Islet precursor cell (in vitro differentiated cells): ENCODE results near the gene BPHL.
A peak's percentile ranks its signal among the peaks of the same experiment; 100 is the strongest.
"Not testable (repeated sequence)": the region's sequence is repeated elsewhere in the genome, so short reads cannot be mapped to it uniquely, and the experiment has no call there.

Experiments
- DNase-seq: peaks from one replicate; pipeline ENCODE4 v3.0.0-alpha.2; 2018

The BPHL gene

DNA sequence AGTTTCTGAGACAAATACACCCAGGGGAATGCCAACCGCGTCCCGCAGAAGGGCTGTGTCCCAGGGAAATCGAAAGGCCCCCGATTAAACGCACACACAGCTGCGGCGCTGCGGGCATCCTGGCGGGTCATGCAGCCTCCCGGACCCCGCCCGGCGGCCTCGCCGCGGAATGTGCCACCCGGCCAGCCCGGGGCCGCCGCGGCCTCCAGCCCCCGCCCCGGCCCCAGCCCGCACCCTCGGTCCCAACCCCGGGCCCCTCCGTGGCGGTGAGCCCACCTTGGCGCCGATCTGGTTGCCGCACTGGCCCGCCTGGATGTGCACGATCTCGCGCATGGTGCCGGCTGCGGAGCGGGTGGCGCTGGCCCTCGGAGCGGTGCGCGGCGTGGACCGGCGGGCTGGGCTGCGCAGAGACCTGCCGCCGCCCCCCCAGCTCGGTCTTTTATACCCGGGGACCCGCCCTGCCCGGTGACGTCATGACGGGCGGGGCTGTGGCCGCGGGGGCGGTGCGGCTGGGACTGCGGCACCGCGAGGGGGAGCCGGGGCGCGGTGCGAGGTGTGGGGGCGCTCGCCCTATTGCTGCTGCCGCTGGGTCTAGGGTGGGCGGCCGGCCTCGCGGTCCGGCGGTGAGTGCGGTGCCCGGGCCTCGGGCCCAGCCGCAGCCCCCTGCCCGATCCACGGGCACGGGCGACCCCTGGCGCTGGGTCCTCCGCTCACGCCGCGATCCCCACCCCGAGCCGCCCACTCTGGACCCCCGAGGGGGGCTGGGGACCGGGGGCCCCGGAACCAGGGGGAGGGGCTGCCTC lies 38.8 kb downstream of the BPHL start, which contains the start of gene TUBB2A:
Gene TUBB2A, minus strand, starts transcription at position 414 of the 803 bp plus-strand sequence. Its CDS starts 81 bp downstream, at position 333.
- peak; percentile 86 for DNase-seq

DNA sequence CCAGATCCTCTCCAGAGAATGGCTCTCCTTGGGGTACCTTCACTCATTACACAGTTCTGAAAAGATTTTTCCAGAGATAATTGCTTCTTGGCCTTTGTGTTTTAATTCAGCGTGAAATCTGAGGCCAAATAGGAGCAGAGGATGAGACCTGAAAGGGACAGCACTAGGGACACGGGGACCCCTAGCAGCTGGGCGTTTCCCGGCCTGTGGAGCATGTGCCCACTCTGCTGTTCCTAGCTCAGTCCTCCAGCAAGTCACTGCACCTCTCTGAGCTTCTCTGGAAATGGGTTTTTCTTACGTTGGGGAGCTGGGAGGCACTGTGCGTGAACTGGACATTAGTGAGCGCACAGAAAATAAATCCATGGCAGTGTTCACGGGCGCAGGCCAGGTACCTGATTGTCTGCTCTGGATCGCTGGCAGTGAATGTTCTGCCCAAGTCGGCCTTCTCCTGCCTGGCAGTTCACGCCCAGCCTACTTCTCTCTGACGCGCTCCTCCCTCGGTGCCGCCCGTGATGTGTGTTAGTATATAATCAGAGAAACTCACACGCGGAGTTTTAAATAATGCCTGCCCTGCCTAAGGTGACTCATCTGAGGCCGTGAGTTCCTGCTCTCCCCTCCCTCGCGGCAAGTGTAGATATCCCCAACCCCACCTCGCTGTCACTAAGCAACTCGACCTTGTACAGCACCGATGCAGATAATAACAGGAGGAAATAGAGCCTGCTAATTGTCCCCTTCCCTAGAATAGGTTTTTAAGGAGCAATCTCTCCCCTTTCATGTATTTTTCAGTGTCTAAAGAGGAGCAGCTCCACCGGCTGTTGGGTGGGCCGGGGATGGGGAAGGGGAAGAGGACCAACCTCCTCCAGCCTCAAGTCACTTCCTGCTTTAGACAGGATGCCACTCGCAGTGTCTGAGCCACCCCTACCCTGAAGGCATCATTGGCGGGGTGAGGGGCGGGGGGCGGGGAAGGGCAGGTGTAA lies 41.6 kb downstream of the BPHL start:
- DNase-seq, result peak; percentile 90

DNA sequence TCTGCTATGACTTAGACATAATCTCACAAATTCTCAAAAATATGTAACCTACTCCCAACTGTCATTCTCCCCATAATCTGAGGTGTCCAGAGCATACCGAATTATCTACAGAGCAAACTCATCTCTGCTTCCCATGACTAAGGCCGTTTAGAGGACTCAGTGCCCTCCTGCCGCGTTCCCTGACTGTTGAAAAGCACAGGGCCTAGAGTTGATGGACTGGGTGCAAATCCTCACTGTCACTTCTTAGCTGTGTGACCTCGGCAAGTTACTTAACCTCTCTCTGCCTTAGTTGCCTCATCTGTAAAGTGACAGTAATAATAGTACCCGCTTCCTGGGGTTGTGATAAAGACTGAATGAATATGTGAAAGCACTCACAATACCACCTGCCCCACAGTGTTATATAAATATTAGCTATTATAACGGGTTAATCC lies 43.6 kb downstream of the BPHL start:
- DNase-seq, result no peak

DNA sequence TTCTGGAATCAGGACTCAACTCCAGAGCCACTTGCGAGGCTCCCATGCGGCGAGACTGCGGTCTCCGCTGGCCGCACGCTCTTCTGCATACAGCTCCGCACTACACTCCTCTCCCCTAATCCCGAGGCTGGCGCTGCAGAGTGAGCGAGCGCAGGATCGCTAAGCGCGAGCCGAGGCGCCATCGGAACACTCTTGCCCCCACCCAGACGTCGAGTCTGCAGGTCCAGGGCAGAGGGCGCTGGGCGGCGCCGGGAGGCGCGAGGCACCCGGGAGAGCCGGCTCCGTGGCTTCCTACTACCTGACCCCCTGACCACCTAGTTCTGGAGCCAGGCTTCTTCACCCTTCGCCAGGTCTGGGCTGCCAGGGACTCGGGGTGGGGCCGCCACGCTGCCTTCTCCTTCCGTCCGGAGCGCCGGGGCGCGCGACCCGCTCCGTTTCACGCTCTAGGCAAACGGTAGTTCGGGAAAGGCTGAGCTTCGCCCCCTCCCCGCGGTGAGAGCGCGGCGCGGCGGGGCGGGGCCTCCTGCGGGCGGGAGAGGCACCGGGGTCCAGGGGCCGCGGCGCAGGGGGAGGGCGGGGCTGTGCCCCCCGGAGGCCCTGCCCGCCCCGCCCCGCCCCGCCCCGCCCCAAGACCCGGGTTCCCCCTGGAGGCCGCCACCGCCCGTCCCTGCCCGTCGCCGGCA lies 44.2 kb downstream of the BPHL start:
- DNase-seq, result peak; percentile 93

DNA sequence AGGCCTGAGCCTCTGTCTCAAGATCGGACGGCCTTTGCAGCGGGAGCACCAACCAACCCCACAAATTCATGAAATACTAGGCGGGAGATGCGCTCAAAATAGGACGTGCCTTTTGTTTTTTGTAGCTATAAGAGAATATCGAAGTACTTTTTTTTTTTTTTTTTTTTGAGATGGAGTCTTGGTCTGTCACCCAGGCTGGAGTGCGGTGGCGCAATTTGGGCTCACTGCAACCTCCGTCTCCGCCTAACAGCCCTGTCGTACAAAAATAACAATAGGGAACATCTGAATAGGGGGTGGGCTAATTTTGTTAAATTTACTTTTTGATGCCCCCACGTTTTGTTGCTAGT lies 44.7 kb downstream of the BPHL start:
- no peak for DNase-seq

DNA sequence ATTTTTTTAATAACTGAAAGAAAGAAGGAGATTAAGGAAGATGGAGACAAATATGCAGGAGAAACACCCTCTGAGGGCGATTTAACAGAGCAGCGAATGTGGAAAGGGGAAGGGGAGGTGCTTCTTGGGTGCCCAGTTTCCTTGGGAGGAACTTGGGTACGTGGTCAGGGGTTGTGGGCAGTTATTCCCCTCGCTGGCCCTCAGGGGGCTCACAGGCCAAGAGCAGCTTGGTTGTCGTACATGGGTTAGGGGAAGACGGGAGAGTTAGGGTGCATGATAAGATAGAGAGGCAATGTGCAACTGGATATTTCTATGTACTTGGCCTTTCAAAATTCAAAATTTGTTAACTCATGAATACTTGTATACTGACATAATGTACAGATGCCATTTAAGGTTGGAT lies 45.9 kb downstream of the BPHL start:
- DNase-seq, result no peak

DNA sequence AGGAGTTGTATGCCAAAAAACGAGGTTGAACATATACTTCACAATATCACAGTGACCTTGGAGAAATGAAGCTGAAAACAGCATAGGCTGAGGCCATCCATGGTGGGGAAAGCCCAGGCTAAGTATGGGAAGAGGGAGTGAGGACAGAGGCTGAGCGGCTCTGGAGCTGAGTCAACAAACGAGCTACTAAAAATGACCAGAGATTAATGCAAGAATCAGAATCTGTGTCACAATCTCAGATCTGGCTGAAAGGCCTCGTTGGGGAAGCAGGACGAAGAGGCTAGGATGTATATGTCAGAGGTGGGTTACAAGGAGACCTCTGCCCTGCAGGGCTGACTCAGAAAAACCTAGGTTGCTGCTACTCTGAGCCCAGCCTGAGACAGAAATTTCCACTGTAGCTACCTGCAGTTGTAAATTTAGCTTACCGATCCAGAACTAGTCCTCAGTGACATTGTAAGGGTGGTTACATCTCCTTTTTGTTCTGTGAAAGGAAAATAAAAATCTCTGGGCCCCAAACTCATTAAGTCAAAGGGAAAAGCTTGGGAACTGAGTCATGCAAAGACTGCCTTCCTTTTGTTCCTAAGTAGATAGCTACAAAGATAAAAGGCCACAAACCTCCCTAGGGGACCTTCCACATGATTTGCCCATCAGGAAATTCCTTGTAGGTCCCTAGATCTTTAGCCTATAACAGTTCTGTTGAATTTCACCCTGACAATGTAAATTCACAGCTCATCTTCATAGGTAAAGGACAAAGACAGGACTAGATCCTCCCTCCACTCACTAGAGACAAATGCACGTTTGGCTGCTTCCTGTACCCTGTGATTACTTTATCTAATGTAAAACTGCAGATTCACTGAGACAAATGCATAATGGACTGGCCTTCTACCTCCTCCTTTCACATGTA lies 47.4 kb downstream of the BPHL start:
- peak; percentile 86 for DNase-seq

DNA sequence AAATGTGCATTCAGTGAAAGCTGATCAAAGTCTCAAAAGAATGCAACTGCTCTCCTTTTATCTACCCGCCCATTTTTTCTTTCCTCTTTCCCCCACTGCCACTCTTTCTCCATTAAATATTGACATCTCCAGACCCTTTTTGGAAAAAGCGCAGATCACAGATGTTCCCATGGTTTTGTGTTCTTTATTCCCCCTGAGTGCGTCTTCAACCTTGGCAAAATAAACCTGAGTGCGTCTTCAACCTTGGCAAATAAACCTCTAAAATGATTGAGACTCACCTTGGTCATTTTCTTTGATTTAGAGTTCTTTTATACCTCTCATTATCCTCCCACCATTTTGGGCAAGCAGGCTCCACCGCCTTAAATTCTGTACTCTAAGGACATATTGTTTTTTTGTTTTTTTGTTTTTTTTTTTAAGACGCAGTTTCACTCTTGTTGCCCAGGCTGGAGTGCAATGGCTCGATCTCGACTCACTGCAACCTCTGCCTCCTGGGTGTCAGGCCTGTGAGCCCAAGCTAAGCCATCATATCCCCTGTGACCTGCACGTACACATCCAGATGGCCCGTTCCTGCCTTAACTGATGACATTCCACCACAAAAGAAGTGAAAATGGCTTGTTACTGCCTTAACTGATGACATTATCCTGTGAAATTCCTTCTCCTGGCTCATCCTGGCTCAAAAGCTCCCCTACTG lies 48.2 kb downstream of the BPHL start:
- not testable (repeated sequence) for DNase-seq

DNA sequence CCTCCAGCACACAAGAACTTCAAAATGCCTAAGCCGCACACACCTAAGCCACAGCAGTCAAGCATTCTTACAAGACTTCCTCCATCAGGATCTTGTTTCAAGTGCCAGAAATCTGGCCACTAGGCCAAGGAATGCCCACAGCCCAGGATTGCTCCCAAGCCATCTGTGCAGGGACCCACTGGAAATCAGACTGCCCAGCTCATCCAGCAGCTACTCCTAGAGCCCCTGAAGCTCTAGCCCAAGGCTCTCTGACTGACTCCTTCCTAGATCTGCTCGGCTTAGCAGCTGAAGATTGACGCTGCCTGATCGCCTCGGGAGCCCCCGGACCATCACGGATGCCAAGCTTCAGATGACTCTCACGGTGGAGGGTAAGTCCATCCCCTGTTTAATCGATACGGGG lies 49.5 kb downstream of the BPHL start:
- peak; percentile 62 for DNase-seq

DNA sequence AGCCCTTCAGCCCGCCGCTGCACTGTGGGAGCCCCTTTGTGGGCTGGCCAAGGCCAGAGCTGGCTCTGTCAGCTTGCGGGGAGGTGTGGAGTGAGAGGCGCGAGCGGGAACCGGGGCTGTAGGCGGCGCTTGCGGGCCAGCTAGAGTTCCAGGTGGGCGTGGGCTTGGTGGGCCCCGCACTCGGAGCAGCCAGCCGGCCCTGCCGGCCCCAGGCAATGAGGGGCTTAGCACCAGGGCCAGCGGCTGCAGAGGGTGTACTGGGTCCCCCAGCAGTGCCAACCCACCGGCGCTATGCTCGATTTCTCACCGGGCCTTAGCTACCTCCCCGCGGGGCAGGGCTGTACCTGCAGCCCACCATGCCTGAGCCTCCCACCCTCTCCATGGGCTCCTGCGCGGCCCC lies 52.2 kb downstream of the BPHL start:
- DNase-seq, result not testable (repeated sequence)

DNA sequence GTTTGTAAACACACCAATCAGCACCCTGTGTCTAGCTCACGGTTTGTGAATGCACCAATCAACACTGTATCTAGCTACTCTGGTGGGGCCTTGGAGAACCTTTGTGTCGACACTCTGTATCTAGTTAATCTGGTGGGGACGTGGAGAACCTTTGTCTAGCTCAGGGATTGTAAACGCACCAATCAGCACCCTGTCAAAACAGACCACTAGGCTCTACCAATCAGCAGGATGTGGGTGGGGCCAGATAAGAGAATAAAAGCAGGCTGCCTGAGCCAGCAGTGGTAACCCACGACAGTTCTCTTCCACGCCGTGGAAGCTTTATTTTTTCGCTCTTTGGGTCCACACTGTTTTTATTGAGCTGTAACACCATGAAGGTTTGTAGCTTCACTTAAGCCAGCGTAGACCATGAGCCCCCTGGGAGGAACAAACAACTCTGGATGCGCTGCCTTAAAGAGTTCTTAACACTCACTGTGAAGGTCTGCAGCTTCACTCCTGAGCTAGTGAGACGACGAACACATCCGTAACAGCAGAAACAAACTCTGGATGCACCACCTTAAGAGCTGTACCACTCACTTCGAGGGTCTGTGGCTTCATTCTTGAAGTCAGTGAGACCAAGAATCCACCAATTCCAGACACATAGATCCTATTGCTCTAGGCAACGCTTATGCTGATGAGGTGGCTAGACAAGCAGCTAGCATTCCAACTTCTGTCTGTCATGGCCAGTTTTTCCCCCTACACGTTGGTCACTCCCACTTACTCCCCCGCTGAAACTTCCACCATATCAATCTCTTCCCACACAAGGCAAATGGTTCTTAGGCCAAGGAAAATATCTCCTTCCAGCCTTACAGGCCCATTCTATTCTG lies 53.0 kb downstream of the BPHL start:
- peak; percentile 86 for DNase-seq

DNA sequence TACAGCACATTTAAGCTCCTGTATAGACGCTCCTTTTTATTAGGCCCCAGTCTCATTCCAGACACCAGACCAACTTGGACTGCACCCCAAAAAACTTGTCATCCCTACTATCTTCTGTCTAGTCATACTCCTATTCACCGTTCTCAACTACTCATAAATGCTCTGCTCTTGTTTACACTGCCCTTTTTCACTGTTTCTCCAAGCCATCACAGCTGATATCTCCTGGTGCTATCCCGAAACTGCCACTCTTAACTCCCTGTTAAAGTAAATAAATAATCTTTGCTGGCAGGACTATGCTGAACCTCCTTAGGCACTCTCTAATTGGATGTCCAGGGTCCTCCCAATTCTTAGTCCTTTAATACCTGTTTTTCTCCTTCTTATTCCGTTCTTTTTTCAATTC lies 54.3 kb downstream of the BPHL start:
- DNase-seq, result not testable (repeated sequence)

DNA sequence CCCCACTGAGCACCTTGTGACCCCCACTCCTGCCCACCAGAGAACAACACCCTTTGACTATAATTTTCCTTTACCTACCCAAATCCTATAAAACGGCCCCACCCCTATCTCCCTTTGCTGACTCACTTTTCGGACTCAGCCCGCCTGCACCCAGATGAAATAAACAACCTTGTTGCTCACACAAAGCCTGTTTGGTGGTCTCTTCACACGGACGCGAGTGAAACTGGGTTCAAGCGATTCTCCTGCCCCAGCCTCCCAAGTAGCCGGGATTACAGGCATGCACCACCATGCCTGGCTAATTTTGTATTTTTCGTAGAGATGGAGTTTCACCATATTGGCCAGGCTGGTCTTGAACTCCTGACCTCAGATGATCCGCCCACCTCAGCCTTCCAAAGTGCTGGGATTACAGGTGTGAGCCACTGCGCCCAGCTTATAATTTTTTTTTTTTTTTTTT lies 55.2 kb downstream of the BPHL start:
- DNase-seq, result not testable (repeated sequence)

DNA sequence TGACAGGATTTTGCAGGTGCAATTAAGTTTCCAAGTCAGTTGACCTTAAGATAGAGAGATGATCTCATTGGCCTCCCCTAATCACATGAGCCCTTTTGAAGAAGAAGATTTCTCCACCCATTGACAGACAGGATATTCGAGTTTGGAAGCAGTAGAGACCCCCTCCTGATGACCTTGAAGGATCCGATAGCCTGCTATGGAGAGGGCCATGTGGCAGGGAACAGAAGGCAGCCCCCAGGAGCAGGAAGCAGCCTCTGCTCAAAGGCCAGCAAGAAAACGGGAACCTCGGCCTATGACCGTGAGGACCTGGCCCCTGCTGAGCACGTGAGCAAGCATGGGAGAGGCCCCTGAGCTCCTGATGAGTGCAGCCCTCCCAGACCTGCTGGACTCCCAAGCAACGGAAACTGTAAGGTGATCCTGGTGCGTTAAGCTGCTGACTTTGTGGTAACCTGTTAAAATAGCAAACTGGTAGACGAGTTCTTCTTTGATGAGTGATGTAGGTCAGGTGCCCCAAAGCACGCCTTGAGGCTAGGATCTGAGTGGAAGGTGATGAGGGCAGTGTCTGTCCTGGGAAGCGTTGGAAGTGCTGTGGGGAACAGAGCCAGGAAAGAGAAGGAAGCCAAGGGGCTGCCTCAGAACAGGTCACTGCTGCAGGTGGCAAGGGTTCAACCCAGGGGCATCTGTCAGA lies 57.3 kb downstream of the BPHL start:
- DNase-seq, result peak; percentile 93

DNA sequence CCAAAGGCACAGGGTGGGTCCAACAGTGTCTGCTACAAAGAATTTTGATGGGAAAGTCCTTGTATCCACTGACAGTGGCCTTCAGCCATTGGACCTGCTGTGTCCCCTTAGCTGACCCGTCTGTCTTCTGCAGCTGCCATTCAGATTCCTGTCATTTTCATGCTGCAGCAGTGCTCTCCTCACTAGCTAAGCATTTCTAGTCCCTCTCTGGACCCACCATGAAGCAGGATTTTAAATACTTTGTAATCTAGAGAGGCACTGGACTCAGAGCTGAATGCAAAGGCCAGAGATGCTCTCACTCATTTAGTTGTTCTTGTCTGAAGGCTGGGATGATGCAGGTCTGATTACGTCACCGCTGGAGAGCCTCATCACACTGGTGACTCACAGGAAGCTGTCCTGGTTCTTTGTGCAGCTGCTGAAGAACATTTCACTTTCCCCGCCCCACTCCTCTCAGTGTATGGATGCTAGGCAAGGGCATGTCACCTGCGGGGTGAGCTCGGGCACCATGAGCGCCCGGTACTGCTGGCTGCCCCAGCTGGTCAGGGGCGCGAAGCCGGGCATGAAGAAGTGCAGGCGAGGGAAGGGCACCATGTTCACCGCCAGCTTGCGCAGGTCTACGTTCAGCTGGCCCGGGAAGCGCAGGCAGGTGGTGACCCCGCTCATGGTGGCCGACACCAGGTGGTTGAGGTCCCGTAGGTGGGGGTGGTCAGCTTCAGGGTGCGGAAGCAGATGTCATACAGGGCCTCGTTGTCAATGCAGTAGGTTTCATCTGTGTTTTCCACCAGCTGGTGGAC lies 58.2 kb downstream of the BPHL start:
- peak; percentile 95 for DNase-seq

DNA sequence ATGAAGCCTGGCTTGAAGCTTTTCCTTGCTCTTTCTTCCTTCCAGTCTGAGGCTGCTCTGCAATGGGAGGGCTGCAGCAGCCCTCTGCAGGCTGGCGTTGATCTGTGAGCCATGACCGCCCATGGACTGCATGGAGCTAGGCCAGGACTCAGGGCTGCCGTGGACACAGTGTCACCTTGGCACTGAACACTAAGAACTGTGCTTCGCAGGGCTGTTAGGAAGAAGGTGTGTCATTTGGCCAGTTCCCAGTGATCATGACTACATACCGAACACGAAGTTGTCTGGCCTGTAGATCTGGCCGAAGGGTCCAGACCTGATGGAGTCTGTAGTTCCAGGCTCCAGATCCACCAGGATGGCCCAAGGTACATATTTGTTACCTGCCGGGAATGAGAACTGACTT lies 60.2 kb downstream of the BPHL start:
- not testable (repeated sequence) for DNase-seq

DNA sequence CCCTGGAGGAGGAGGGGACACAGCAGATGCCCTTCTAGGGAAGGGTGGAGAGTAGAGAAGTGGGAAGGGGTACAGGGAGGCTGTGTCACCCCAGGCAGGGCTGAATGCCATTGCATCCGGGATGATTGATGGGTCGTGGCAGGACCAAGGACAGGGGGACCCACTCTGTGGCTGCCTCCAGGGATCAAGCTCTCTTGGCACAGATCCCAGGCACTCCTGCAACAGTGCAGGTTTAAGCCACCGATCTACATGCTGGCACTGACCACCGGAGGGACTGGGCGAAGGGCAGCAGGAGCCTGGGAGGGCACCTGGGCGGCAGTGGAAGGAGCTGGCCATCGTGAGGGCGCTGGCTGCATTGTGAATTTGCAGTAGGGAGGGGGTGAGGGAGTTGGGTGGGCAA lies 61.4 kb downstream of the BPHL start:
- not testable (repeated sequence) for DNase-seq

DNA sequence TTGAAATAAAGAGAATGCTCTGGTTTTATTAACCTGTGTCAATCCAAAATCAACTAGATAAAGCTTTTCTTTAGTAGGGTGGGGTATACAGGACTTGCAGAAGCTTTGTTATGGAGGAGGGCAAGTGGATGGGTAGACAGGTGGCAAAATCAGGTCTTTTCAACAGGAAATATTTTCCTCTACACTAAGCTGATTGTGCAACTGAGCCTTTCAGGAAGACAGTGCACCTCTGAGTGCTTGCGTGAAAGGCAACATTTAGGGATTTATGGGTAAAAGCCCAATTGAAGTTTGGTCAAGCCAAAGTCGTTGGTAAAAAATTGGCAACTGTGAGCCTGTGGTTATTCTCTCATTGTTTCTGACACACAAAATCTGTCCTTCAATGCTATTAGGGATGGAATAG lies 62.6 kb downstream of the BPHL start:
- no peak for DNase-seq

DNA sequence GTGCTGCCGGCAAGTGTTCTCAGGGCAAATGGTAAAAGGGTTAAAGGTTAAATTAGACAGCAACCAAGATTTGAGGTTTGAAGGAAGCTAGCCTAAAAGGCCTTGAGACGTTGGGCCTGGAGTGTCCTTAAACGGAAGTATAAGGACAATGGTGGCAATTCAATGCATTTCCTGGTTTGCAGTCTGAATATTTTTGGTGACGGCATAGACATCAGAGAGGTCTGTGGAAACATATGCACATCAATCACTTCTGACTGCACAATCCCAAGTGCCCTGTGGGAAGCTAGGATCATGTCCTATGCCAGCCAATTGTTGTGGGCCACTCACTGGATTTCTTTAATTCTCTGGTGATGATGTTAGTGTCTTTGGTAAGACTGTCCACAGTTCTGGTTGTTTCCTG lies 64.6 kb downstream of the BPHL start:
- no peak for DNase-seq
